Neural cell (in vitro differentiated cells): ENCODE data around the gene LPCAT3. TPM values are rescaled to one million over a fixed set of nuclear protein-coding genes. Genes with fewer than 3 reads are reported as not detected.

Experiments
- H2AFZ ChIP-seq: fragments of 200-600, 300-800 bp; sonication (generic), shearing (Covaris generic); 2 replicates; pipeline ENCODE4 v1.6.0; 2014; ENCODE audit warnings: low read depth, mild to moderate bottlenecking, antibody characterized with exemption, low read length, moderate library complexity
- H3F3A ChIP-seq: fragments of 200-600 bp; shearing (Covaris generic); 2 replicates; pipeline ENCODE4 v1.6.1; 2016; ENCODE audit warnings: mild to moderate bottlenecking, moderate library complexity, mixed read lengths, antibody characterized with exemption, low read length; ENCODE audit not compliant: insufficient read depth, poor library complexity, severe bottlenecking
- H3K27ac ChIP-seq: fragments of 200-600, 300-800 bp; sonication (generic), shearing (Covaris generic); 2 replicates; pipeline ENCODE4 v1.5.1; 2014; ENCODE audit warnings: mild to moderate bottlenecking, low read length, moderate library complexity
- H3K27me3 ChIP-seq: fragments of 300-800, 200-600 bp; sonication (generic), shearing (Covaris generic); 2 replicates; pipeline ENCODE4 v1.6.0; 2014; ENCODE audit warnings: mild to moderate bottlenecking, low read depth, low read length, moderate library complexity; ENCODE audit not compliant: insufficient read depth
- H3K36me3 ChIP-seq: fragments of 300-800, 200-600 bp; sonication (generic), shearing (Covaris generic); 2 replicates; pipeline ENCODE4 v1.5.1; 2014; ENCODE audit warnings: mild to moderate bottlenecking, antibody characterized with exemption, low read length, moderate library complexity; ENCODE audit not compliant: insufficient read depth
- H3K4me2 ChIP-seq: fragments of 300-800, 200-600 bp; sonication (generic), shearing (Covaris generic); 2 replicates; pipeline ENCODE4 v1.6.0; 2014; ENCODE audit warnings: mild to moderate bottlenecking, low read length
- H3K4me3 ChIP-seq: fragments of 300-800, 200-600 bp; sonication (generic), shearing (Covaris generic); 2 replicates; pipeline ENCODE4 v1.5.1; 2014; ENCODE audit warnings: mild to moderate bottlenecking, low read length, moderate library complexity
- H3K79me2 ChIP-seq: fragments of 200-600 bp; shearing (Covaris generic); replicated peaks from 2 replicates; pipeline ENCODE4 v1.6.0; 2014; ENCODE audit warnings: mild to moderate bottlenecking, low read length, moderate library complexity; ENCODE audit not compliant: insufficient read depth
- H3K9ac ChIP-seq: fragments of 300-800, 200-600 bp; sonication (generic), shearing (Covaris generic); 2 replicates; pipeline ENCODE4 v1.6.1; 2016; ENCODE audit warnings: mild to moderate bottlenecking, low read length, mixed read lengths
- H3K9me2 ChIP-seq: fragments of 200-600 bp; shearing (Covaris generic); 2 replicates; pipeline ENCODE4 v1.6.1; 2016; ENCODE audit warnings: mild to moderate bottlenecking, low read length, mixed read lengths; ENCODE audit not compliant: insufficient read depth
- H3K9me3 ChIP-seq: fragments of 200-600, 300-800 bp; sonication (generic), shearing (Covaris generic); 2 replicates; pipeline ENCODE4 v1.6.1; 2016; ENCODE audit warnings: mild to moderate bottlenecking, mixed run types, low read length, moderate library complexity, mixed read lengths
- H4K20me1 ChIP-seq: fragments of 200-600 bp; shearing (Covaris generic); 2 replicates; pipeline ENCODE4 v1.6.1; 2016; ENCODE audit warnings: mild to moderate bottlenecking, mixed run types; ENCODE audit not compliant: insufficient read depth
- CTCF ChIP-seq: fragments of 450-650 bp; IDR thresholded peaks from 2 replicates; pipeline ENCODE4 v1.5.1; 2014; ENCODE audit warnings: antibody characterized with exemption, mild to moderate bottlenecking, moderate library complexity; ENCODE audit not compliant: poor library complexity, severe bottlenecking
- EP300 ChIP-seq: fragments of 450-650 bp; conservative IDR thresholded peaks from 2 replicates; pipeline ENCODE4 v1.6.1; 2014; ENCODE audit warnings: antibody characterized with exemption, mild to moderate bottlenecking, moderate library complexity; ENCODE audit not compliant: poor library complexity, severe bottlenecking
- EZH2 ChIP-seq: fragments of 200-600, 300-800 bp; shearing (Covaris generic), sonication (generic); IDR thresholded peaks from 2 replicates; pipeline ENCODE4 v1.6.1; 2014; ENCODE audit warnings: antibody characterized with exemption, low read length, borderline replicate concordance, mild to moderate bottlenecking; ENCODE audit not compliant: insufficient read depth, poor library complexity, severe bottlenecking
- MXI1 ChIP-seq: fragments of 450-650 bp; conservative IDR thresholded peaks from 2 replicates; pipeline ENCODE4 v1.6.1; 2014; ENCODE audit warnings: antibody characterized with exemption, mild to moderate bottlenecking; ENCODE audit not compliant: poor library complexity, severe bottlenecking
- POLR2AphosphoS5 ChIP-seq: IDR thresholded peaks from 2 replicates; pipeline ENCODE4 v1.6.1; 2012
- RAD21 ChIP-seq: fragments of 450-650 bp; conservative IDR thresholded peaks from 2 replicates; pipeline ENCODE4 v1.6.1; 2014; ENCODE audit warnings: antibody characterized with exemption, mild to moderate bottlenecking, moderate library complexity
- REST ChIP-seq: IDR thresholded peaks from 2 replicates; pipeline ENCODE4 v1.6.1; 2012; ENCODE audit warnings: borderline replicate concordance
- SMC3 ChIP-seq: fragments of 450-650 bp; conservative IDR thresholded peaks from 2 replicates; pipeline ENCODE4 v1.6.1; 2014; ENCODE audit warnings: antibody characterized with exemption, mild to moderate bottlenecking, moderate library complexity; ENCODE audit not compliant: poor library complexity
- TAF1 ChIP-seq: IDR thresholded peaks from 2 replicates; pipeline ENCODE4 v1.6.1; 2012; ENCODE audit warnings: low read depth
- polyA plus RNA-seq: library from polyadenylated mRNA; depleted of rRNA; stranded (reverse); fragments of >200 nt; gene quantifications from 2 replicates; pipeline ENCODE4 v1.2.3, GENCODE V29; 2014

LPCAT3 gene
- polyA plus RNA-seq, 1 donor from 2014 or later, result 14.4 TPM

- Histone ChIP-seq H3K36me3 (no peaks in the 10 kb centered on the region), H3K9me2 (no peaks in the 10 kb centered on the region), H4K20me1 (no peaks in the 10 kb centered on the region), H3F3A (no peaks in the 10 kb centered on the region), H3K79me2 (no peaks in the 10 kb centered on the region), H2AFZ (no peak overlapping the region), H3K9me3 (no peaks in the 10 kb centered on the region), H3K4me2 (no peak overlapping the region), H3K4me3 (no peak overlapping the region), H3K27me3 (no peaks in the 10 kb centered on the region), H3K9ac (no peak overlapping the region), H3K27ac (no peak overlapping the region)
- no peak for TF ChIP-seq TAF1
- TF ChIP-seq SMC3, result no peak
Observed at GRCh38 chr12:7066596-7066995, 48.3 kb upstream of the LPCAT3 start.

- TF ChIP-seq CTCF (no peak), MXI1 (no peak), RAD21 (no peak), SMC3 (no peak), EP300 (no peak), REST (no peak), TAF1 (no peak), EZH2 (no peak)
- no peak overlapping the region for H3K4me2 ChIP-seq
- no peaks in the 10 kb centered on the region for H3K9me3 ChIP-seq
- H3K9ac ChIP-seq, result no peak overlapping the region
- H3K27me3 ChIP-seq, result no peaks in the 10 kb centered on the region
- H2AFZ ChIP-seq, result no peak overlapping the region
- no peaks in the 10 kb centered on the region for H3K79me2 ChIP-seq
- H4K20me1 ChIP-seq, result no peaks in the 10 kb centered on the region
- no peaks in the 10 kb centered on the region for H3F3A ChIP-seq
- no peaks in the 10 kb centered on the region for H3K9me2 ChIP-seq
- no peak overlapping the region for H3K27ac ChIP-seq
- no peak overlapping the region for H3K4me3 ChIP-seq
- no peaks in the 10 kb centered on the region for H3K36me3 ChIP-seq
Observed at GRCh38 chr12:7065073-7065623, 46.9 kb upstream of the LPCAT3 start.

- no peak overlapping the region for H3K4me2 ChIP-seq
- H3K27me3 ChIP-seq, result no peaks in the 10 kb centered on the region
- H3K4me3 ChIP-seq, result no peak overlapping the region
- H3K36me3 ChIP-seq, result no peaks in the 10 kb centered on the region
- H3K9ac ChIP-seq, result no peak overlapping the region
- H3K9me2 ChIP-seq, result no peaks in the 10 kb centered on the region
- no peak overlapping the region for H3K27ac ChIP-seq
- H3F3A ChIP-seq, result no peaks in the 10 kb centered on the region
- H4K20me1 ChIP-seq, result no peaks in the 10 kb centered on the region
- TF ChIP-seq RAD21 (no peak), CTCF (no peak), SMC3 (no peak), TAF1 (no peak), POLR2AphosphoS5 (no peak), MXI1 (no peak), EZH2 (no peak), EP300 (no peak), REST (no peak)
- H2AFZ ChIP-seq, result no peak overlapping the region
- no peaks in the 10 kb centered on the region for H3K79me2 ChIP-seq
- no peaks in the 10 kb centered on the region for H3K9me3 ChIP-seq
Observed at GRCh38 chr12:7064516-7064915, 46.2 kb upstream of the LPCAT3 start.
